ENCODE results near the gene MMD2.
"Not testable (repeated sequence)": the region's sequence is repeated elsewhere in the genome, so short reads cannot be mapped to it uniquely, and the experiment has no call there.

MMD2 gene

GRCh38 chr7:4893929-4894475 lies 65.0 kb downstream of the MMD2 start:
- no peak for DNase-seq (ENCODE audit: low read depth, low spot score)

- DNase-seq (ENCODE audit: low read depth, low spot score), result not testable (repeated sequence)
Observed at GRCh38 chr7:4893188-4893587, 65.8 kb downstream of the MMD2 start.

GRCh38 chr7:4891522-4891921 lies 67.5 kb downstream of the MMD2 start:
- not testable (repeated sequence) for DNase-seq (ENCODE audit: low read depth, low spot score)

- no peak for DNase-seq (ENCODE audit: low read depth, low spot score)
Observed at GRCh38 chr7:4889682-4890081, 69.3 kb downstream of the MMD2 start.

- DNase-seq (ENCODE audit: low read depth, low spot score), result no peak
Observed at GRCh38 chr7:4888161-4888560, 70.8 kb downstream of the MMD2 start.

- no peak for DNase-seq (ENCODE audit: low read depth, low spot score)
Observed at GRCh38 chr7:4886671-4887070, 72.3 kb downstream of the MMD2 start.

- no peak for DNase-seq (ENCODE audit: low read depth, low spot score)
Observed at GRCh38 chr7:4885317-4885807, 73.6 kb downstream of the MMD2 start.

GRCh38 chr7:4884164-4884563 lies 74.8 kb downstream of the MMD2 start:
- peak; percentile 14 for DNase-seq (ENCODE audit: low read depth, low spot score)

GRCh38 chr7:4883372-4884144 lies 75.4 kb downstream of the MMD2 start, which contains the start of gene RADIL:
Gene RADIL, minus strand, starts transcription at chr7:4883716. Its CDS starts 5,577 bp downstream, at chr7:4878139.
- peak; percentile 96 for DNase-seq (ENCODE audit: low read depth, low spot score)

GRCh38 chr7:4883033-4883371 lies 76.0 kb downstream of the MMD2 start:
- DNase-seq (ENCODE audit: low read depth, low spot score), result no peak

- peak; percentile 85 for DNase-seq (ENCODE audit: low read depth, low spot score)
Observed at GRCh38 chr7:4882169-4883032, 76.6 kb downstream of the MMD2 start.

GRCh38 chr7:4880218-4880617 lies 78.8 kb downstream of the MMD2 start:
- peak; percentile 13 for DNase-seq (ENCODE audit: low read depth, low spot score)

GRCh38 chr7:4879396-4880081 lies 79.4 kb downstream of the MMD2 start:
- DNase-seq (ENCODE audit: low read depth, low spot score), result peak; percentile 14

- peak; percentile 53 for DNase-seq (ENCODE audit: low read depth, low spot score)
Observed at GRCh38 chr7:4878336-4879335, 80.4 kb downstream of the MMD2 start.

GRCh38 chr7:4876586-4876985 lies 82.4 kb downstream of the MMD2 start:
- DNase-seq (ENCODE audit: low read depth, low spot score), result no peak

- no peak for DNase-seq (ENCODE audit: low read depth, low spot score)
Observed at GRCh38 chr7:4875391-4875790, 83.6 kb downstream of the MMD2 start.

GRCh38 chr7:4873071-4873944 lies 85.7 kb downstream of the MMD2 start:
- no peak for DNase-seq (ENCODE audit: low read depth, low spot score)

GRCh38 chr7:4871930-4872675 lies 86.9 kb downstream of the MMD2 start:
- DNase-seq (ENCODE audit: low read depth, low spot score), result peak; percentile 81

Data from ELF-1 (cell line).